Activated CD4-positive, alpha-beta T cell treated with anti-CD3 and anti-CD28 coated beads, Interleukin-2, amount 50 U/mL, for 24 hours (primary cell): ENCODE measurements around the gene ESYT2.
"Not testable (repeated sequence)": the region's sequence is repeated elsewhere in the genome, so short reads cannot be mapped to it uniquely, and the experiment has no call there.

Experiments
- DNase-seq, 2 donors: peaks; one replicate each; pipeline ENCODE4 v3.0.0-alpha.2; 2020; ENCODE audit warnings: low read depth in 1 of 2, low spot score in 1 of 2

The ESYT2 gene

GRCh38 chr7:158858592-158859503 lies 29.5 kb upstream of the ESYT2 start:
- DNase-seq: no peak

- no peak for DNase-seq
Observed at GRCh38 chr7:158856883-158857668, 27.8 kb upstream of the ESYT2 start.

- DNase-seq: no peak
Observed at GRCh38 chr7:158854681-158855081, 25.4 kb upstream of the ESYT2 start.

GRCh38 chr7:158850545-158851102 lies 21.3 kb upstream of the ESYT2 start:
- no peak for DNase-seq

GRCh38 chr7:158849768-158850544 lies 20.6 kb upstream of the ESYT2 start:
- DNase-seq: no peak

GRCh38 chr7:158849442-158849767 lies 20.1 kb upstream of the ESYT2 start:
- DNase-seq: no peak

- no peak for DNase-seq
Observed at GRCh38 chr7:158847451-158847866, 18.1 kb upstream of the ESYT2 start.

- no peak for DNase-seq
Observed at GRCh38 chr7:158846304-158846703, 17.0 kb upstream of the ESYT2 start.

GRCh38 chr7:158843771-158844170 lies 14.5 kb upstream of the ESYT2 start:
- no peak for DNase-seq

- no peak for DNase-seq
Observed at GRCh38 chr7:158842486-158842885, 13.2 kb upstream of the ESYT2 start.

GRCh38 chr7:158840604-158841003 lies 11.3 kb upstream of the ESYT2 start:
- no peak for DNase-seq

GRCh38 chr7:158839177-158839576 lies 9.9 kb upstream of the ESYT2 start:
- DNase-seq: not testable (repeated sequence)

GRCh38 chr7:158837790-158838637 lies 8.7 kb upstream of the ESYT2 start:
- no peak for DNase-seq

- DNase-seq: no peak
Observed at GRCh38 chr7:158836692-158837091, 7.4 kb upstream of the ESYT2 start.

- DNase-seq: no peak
Observed at GRCh38 chr7:158834878-158835784, 5.8 kb upstream of the ESYT2 start.

- DNase-seq: no peak
Observed at GRCh38 chr7:158832994-158833393, 3.7 kb upstream of the ESYT2 start.

- DNase-seq: no peak
Observed at GRCh38 chr7:158831738-158832091, 2.4 kb upstream of the ESYT2 start.

GRCh38 chr7:158830211-158830723 lies 958 bp upstream of the ESYT2 start:
- no peak for DNase-seq

- peak in 1 of 2 donors; percentile 37 for DNase-seq
Observed at GRCh38 chr7:158829021-158829341, 328 bp downstream of the ESYT2 start.
